HG03064 (cell line): Measurements from ENCODE around the gene C19orf73.
"Not testable (repeated sequence)": the region's sequence is repeated elsewhere in the genome, so short reads cannot be mapped to it uniquely, and the experiment has no call there.

Source experiments
- ATAC-seq: cut with Tn5 transposase; IDR thresholded peaks from one replicate; pipeline ENCODE4 v1.9.1; 2021; ENCODE audit warnings: low read depth; ENCODE audit not compliant: unreplicated experiment

Gene C19orf73

DNA sequence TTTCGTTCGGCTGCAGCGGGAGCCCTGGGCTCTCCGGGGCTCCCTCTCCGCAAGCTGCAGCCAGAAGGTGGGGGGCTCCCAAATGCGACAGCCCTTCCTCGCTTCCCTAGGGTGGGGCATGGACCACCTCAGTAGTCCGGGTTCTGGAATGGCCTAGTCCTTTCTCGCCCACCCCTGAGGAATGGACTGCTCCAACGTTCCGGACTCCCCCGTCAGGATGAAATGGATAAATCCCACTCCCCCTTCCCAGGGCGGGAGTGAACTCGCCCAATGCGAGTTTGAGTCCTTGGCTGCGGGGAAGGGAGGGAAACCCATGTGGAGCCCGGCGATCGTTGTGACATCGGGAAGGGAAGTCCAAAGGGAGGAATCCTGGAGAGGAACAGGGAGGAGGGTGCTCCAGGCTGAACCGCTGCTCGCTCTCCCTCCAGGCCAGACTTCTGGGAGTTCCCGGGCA lies 30.7 kb upstream of the C19orf73 start:
- ATAC-seq, result no peak

DNA sequence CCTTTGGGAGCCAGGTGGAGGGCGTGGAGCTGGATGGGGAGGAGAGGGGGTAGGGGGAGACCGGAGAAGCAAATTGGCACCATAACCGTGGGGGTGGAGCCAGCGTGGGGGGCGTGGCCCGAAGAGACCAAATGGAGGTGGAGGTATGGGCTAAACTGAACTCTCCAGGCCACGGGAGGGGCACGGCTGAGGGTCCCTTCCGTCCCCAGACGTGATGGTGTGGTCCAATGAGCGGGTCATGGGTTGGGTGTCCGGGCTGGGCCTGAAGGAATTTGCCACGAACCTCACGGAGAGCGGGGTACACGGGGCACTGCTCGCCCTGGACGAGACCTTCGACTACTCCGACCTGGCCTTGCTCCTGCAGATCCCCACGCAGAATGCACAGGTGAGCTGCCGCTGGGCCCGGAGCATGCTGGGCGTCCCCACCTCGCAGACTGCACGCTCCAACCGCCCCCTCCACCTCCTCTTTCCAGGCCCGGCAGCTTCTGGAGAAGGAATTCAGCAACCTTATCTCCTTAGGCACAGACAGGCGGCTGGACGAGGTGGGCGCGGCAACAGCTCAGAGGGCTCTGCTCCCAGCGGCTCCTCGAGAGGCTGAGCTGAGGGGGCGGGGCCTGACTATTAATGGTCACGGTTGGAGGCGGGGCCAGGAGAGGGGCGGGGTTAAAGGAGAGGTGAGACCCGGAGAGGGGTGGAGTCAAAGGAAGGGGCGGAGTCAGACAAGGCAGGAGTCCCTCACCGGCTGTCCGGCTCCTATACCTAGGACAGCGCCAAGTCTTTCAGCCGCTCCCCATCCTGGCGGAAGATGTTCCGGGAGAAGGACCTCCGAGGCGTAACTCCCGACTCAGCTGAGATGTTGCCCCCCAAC lies 30.1 kb upstream of the C19orf73 start:
- ATAC-seq, result no peak

DNA sequence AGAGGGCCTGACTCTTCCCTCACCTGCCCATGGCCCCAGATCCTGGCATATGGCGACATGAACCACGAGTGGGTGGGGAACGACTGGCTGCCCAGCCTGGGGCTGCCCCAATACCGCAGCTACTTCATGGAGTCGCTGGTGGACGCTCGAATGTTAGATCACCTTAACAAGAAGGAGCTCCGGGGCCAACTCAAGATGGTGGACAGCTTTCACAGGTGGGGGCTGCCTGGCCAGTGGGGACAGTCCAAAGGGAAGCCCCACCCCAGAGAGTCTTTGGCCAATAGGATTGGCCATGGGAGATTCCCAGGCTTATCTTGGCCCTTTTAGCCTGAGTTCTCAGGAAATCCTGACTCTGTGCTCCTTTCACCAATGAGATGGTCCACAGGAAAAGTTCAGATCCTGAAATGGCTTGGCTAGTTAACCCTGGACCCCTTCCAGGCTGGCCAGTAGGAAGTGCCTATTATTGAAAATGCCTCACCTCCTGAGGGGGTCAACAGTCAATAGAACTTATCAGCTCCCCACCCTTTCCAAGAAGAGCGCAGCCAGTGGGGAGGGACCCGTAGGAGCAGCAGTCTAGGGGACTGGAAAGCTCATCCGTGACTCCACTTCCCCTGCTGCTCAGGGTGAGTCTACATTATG lies 29.2 kb upstream of the C19orf73 start:
- ATAC-seq, result no peak

DNA sequence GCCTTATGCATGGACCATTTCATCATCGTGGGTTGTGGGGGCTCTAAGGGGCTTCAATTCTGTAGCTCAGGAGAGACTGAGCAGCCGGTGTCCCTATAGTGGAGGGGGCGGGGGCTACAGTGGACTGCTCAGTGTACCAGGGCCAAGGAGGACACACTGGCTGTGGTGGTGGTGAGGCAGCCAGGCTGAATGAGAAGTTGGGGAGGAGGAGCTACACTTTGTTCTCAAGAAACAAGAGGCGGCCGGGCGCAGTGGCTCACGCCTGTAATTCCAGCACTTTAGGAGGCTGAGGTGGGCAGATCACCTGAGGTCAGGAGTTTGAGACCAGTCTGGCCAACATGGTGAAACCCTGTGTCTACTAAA lies 27.4 kb upstream of the C19orf73 start:
- not testable (repeated sequence) for ATAC-seq

DNA sequence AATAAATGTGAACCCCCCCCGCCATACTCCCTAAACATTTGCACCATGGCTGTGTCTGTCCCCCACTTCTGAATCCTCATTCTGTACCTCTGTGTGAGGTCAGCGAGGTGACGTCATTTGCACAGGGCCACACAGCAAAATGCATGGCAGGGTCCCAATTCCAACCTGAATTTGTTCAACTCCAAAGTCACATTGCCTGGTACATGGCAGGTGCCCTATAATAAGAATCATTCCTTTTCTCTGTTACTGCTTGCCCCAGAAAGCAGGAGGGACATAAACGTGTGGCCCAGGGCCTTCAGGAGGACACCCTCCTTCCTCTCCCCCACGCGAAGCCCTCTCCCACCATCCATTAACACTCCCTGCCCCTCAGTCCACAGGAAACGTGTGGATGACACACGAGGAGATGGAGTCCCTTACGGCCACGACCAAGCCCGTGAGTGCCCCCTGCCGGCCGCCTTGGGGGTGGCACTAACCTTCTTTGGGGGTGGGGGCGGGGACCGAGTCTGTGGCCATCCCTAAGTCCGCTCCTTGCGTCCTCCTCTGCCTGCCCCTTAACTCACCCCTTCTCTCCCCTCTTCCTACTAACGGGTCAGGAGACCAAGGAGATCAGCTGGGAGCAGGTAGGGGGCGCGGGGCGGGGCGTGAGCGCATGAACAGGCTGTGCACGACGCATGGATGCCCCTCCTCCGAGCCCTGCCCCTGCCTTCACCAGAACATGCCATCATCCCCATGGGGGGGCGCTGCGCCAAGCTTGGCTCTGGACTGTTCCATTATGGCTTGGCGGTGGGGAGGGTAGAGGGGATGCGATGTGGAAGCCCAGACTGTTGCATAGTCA lies 26.8 kb upstream of the C19orf73 start:
- no peak for ATAC-seq

DNA sequence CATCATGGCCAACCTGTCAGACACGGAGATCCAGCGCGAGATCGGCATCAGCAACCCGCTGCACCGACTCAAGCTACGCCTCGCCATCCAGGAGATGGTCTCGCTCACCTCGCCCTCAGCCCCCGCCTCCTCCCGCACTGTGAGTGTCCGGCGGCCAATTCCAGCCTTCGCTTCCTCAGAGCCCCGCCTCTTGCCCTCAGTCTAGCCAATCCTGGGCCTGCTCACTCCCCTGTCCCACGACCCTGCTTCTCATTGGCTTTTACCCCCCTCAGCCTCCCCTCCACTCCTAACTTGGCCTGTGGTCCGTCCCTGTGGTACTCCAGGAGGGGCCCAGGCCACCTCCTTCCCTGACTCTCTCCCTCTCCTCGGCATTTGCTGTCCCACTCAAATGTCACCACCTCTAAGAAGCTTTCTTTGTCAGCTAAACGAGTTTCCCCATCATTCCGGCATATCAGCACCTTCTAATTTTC lies 24.0 kb upstream of the C19orf73 start:
- ATAC-seq, result peak; percentile 67

DNA sequence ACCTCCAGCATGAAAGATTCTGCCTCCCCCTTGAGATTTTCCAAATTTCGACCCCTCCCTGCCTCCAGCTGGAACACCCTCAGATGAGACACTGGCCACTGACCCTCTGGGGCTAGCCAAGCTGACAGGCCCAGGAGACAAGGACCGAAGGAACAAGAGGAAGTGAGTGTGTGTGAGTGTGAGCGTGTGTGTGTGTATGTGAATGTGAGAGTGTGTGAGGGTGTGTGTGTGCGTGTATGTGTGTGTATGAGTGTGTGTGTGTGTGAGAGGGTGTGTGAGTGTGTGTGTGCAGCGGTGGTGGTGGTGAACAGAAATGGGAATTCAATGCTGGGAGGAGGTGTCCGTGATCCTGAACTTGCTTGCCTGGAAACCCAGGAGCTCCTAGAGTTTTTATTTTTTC lies 22.4 kb upstream of the C19orf73 start:
- ATAC-seq, result no peak

DNA sequence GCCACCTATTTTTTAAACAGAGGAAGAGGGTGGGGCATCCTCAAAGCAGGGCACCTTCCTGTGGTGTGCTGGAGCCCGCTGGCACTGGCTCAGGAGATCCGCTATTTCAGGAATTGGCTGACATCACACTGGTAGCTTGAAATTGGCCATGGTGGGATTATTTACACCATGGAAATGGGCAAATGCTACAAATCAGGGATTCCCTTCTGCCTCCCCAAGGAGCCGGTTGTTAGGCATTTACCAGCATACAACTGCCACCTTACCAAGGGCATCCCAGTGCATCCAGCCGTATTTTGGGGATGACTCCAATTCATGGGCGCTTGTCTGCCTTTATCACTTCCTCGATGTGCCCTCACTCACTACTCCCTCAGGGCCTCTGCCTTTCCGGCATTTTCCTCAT lies 22.0 kb upstream of the C19orf73 start:
- ATAC-seq, result no peak

DNA sequence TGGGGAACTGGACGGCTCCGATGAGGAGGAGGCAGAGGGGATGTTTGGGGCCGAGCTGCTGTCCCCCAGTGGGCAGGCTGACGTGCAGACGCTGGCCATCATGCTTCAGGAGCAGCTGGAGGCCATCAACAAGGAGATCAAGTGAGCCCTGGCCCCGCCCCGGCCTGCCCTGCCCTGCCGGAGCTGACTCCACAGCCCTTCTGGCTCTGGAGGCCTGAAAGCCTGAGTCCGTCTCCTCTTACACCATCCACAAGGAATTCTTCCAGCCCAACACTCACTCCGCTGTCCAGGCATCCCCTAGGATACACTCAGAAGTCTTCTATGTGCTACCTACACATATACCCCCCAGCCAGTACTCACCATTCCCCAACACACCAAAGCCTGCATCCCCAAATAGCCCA lies 17.8 kb upstream of the C19orf73 start:
- no peak for ATAC-seq

DNA sequence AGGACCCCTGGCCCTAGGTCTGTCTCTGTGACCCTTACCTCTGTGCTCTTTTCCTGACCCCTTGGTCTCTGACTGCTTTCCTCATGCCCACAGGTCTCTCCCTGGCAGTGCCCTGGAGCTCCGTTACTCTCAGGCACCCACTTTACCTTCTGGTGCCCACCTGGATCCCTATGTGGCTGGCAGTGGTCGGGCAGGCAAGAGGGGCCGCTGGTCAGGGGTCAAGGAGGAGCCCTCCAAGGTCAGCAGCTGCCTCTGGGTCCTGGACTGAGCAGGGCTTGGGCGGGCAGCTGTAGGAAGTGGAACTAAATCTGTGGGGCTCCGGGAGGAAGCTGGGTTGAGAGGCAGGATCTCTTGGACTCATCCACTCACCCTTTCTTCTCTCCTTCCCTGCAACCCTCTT lies 16.7 kb upstream of the C19orf73 start:
- no peak for ATAC-seq

DNA sequence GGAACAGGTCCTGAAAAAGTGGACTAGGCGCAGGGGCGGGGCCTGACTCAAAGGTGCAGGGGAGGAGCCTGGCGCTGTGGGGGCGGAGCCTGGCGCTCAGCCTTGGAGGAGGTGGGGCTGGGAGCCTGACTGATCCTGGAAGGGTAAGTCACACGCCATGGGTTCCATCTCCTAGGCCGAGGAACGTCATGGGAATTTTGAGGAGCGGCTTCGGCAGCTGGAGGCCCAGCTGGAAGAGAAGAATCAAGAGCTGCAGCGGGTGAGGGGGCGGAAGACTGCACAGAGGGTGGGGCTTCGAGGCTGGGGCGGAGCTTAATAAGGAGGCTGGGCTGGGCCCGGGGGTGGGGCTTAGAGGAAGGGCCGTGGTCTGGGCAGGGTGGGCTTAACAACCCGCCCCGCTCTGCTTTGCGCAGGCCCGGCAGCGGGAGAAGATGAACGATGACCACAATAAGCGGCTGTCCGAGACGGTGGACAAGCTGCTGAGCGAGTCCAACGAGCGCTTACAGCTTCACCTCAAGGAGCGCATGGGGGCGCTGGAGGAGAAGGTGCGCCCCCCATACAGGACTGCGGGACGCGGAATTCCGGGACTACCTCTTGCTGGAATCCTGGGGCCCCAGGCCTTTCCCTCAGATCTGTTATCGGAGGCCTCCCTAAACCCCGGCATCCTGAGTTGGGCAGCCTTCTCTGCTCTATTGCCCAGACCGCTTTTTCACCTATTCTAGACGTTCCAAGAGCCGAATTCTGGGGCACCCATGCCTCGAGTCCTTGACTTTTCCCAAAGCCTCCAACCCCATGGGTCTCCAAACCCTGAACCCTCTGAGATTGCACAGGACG lies 14.9 kb upstream of the C19orf73 start:
- no peak for ATAC-seq

DNA sequence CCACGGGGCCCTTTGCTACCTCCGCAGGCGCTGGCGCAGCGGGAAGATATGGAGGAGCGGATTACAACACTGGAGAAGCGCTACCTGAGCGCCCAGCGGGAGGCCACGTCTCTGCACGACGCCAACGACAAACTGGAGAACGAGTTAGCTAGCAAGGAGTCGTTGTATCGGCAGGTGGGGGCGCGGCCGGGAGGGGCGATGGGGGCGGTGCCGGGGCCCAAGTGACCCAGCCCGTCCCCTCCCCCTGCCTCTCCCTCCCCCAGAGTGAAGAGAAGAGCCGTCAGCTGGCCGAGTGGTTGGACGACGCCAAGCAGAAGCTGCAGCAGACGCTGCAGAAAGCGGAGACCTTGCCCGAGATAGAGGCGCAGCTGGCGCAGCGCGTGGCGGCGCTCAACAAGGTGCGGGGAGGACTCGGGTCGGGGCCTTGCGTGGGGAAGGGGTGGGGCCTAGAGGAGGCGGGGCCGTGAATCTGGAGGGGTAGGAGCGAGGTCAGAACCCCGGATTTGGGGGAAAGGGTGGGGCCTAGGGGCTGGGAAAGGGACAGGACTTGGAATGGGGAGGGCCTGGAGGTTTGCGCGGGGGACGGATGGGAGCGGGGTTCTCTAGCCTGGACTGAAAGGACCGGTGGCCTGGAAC lies 14.1 kb upstream of the C19orf73 start:
- ATAC-seq, result no peak

DNA sequence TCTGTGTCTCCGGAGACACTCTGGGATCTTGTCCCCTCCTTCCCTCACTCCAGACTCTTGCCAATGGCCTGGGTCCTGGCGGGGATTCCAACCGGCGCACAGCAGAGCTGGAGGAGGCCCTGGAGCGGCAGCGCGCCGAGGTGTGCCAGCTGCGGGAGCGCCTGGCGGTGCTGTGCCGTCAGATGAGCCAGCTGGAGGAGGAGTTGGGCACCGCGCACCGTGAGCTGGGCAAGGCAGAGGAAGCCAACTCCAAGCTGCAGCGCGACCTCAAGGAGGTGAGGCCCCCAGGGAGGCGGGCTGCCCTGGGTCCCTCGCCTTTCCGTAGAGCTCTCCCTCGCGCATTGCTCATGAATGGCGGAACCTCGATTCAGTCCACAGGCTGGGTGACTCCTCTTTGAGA lies 11.4 kb upstream of the C19orf73 start:
- no peak for ATAC-seq

DNA sequence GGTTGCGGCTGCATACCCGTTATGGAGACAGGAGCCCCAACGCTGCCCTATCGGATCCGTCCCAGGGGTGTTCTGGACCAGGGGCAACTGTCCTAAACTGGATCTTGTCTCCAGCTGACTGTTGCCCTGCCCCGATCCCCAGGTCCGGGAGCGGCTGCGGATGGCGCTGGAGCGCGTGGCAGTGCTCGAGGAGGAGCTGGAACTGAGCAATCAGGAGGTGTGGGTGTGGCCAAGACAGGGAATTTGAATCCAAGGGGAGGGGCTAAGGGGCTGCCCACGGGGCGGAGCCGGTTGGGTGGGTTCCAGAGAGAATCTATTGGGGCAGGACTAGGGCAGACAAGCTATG lies 10.3 kb upstream of the C19orf73 start:
- ATAC-seq, result no peak

DNA sequence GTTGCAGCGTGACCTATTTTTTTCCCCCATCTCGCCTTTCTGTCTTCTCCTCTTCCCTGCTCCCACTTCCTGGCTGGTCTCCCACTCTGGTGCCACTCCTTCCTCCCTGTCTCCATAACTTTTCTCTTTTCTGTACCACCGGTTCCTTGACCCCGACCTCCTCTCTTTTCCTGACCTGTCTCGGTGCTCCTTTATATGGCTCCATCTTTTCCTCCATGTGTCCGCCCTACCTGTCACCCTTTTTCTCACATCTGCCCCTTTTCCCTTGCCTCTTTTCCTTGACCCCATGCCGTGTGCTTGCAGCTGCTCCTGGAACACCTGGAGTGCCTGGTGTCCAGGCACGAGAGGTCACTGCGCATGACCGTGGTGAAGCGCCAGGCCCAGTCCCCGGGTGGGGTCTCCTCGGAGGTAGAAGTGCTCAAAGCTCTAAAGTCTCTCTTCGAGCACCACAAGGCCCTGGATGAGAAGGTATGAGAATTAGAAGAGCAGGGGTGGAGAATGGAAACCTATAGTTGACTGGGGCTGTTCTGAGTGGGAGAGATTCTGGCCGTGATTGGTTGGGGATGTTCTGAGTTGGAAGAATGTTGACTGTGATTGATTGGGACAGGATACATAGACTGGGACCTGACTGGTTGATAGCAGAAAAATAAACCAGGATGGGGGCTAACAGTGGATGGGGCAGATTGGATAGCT lies 9.7 kb upstream of the C19orf73 start:
- no peak for ATAC-seq

DNA sequence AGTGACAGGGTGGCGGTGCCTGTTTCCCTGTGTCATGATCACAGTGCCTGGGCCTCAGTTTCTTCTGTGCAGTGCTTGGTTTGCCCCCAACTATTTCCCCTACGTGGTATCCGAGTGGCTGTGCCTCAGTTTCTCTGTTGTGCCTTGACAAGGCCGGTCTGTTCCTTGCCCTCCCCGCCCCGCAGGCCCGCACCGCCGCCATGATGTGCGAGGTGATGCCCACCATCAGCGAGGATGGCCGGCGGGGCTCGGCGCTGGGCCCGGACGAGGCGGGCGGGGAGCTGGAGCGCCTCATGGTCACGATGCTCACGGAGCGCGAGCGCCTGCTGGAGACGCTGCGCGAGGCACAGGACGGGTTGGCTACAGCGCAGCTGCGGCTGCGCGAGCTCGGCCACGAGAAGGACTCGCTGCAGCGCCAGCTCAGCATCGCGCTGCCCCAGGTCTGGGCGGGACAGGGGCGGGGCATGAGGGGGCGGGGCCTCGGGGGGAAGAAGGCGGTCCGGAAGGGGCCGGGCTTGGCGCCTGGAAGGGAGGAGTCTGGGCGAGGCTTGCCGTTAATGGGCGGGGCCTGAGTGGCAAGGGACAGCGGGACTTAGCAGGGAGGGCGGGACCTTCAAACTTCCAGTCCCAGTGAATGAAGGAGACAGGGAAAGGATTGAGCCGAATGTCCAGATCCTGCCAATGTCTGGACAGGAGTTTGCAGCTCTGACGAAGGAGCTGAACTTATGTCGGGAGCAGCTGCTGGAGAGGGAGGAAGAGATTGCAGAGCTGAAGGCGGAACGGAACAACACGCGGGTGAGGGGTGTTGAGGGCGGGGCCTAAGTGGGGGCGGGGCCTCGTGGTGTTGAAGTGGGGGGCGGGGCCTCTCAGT lies 9.0 kb upstream of the C19orf73 start:
- ATAC-seq, result peak; percentile 72

DNA sequence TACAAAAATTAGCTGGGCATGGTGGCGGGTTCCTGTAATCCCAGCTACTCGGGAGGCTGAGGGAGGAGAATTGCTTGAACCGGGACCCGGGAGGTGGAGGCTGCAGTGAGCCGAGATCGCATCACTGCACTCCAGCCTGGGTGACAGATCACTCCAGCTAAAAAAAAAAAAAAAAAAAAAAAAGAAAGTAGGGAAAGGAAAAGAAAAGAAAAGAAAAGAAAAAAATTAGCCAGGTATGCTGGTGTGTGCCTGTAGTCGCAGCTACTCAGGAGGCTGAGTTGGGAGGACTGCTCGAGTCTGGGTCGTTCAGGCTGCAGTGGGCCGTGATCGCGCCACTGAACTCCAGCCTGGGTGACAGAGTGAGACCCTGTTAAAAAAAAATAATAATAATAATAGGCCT lies 8.3 kb upstream of the C19orf73 start:
- not testable (repeated sequence) for ATAC-seq

DNA sequence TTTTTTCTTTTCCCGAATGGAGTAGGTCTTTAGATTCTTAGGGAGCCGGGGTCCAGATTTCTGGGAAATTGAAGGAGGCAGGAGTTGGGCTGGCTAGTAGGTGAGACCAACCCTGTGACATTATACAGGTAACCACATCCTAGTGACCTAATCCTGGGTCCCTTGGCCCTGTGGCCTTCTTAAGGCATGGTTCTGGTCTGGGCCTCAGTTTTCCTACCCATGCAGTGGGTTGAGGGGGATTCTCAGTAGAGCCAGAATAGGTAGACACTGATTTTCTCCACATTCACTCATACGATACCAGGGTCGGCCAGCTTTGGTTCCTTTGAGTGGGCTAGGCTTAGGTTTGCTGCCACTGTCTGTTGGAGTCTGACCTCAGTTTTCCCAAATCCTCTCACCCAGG lies 7.6 kb upstream of the C19orf73 start:
- no peak for ATAC-seq
